ENCODE results near the gene CA10.

The CA10 gene

GRCh38 chr17:52128721-52129120 is 29.8 kb downstream of the CA10 start:
- no peak overlapping the region for H2BK120ac ChIP-seq (ENCODE audit: low read depth, low read length)
- no peaks in the 10 kb centered on the region for H3K27me3 ChIP-seq (ENCODE audit: control insufficient read depth in 3 of 3, insufficient read depth in 3 of 3, low read depth in 1 of 3, low read length in 3 of 3)
- H3K14ac ChIP-seq (ENCODE audit: low read length), result no peak overlapping the region
- H3K36me3 ChIP-seq (replicated peaks in 1 of 2; ENCODE audit: control insufficient read depth in 2 of 2, insufficient read depth in 2 of 2, low read length in 2 of 2), result no peaks in the 10 kb centered on the region
- DNase-seq (ENCODE audit: low spot score), result no peak
- no peak overlapping the region for H3K4me3 ChIP-seq (ENCODE audit: low read length in 2 of 2)
- H3K4me1 ChIP-seq (ENCODE audit: control insufficient read depth in 2 of 2, insufficient read depth in 1 of 2, low read depth in 1 of 2, low read length in 2 of 2), result no peaks in the 10 kb centered on the region
- no peak overlapping the region for H2AFZ ChIP-seq (ENCODE audit: low read length)
- H3K4ac ChIP-seq (ENCODE audit: low read length), result no peak overlapping the region
- H3K9me3 ChIP-seq (replicated peaks in 1 of 2; ENCODE audit: control insufficient read depth in 2 of 2, insufficient read depth in 1 of 2, low read depth in 1 of 2, low read length in 2 of 2), result no peaks in the 10 kb centered on the region
- H2BK15ac ChIP-seq (ENCODE audit: low read length), result no peak overlapping the region
- H3K23ac ChIP-seq (ENCODE audit: low read depth, low read length, poor library complexity), result no peak overlapping the region
- no CpG with 5 or more reads among the region's 2 CpGs for WGBS, 2 donors (ENCODE audit: extremely low coverage in 2 of 2, insufficient read length in 2 of 2, insufficient replicate concordance in 1 of 2)
- no peak overlapping the region for H4K8ac ChIP-seq (ENCODE audit: low read depth, low read length)
- H2AK5ac ChIP-seq (ENCODE audit: low read depth, low read length), result no peak overlapping the region
- H4K91ac ChIP-seq (ENCODE audit: low read depth, low read length, poor library complexity), result no peak overlapping the region
- no peaks in the 10 kb centered on the region for H3K79me1 ChIP-seq (ENCODE audit: low read depth, low read length)
- no peak overlapping the region for H2BK12ac ChIP-seq (ENCODE audit: low read length)
- H3K9ac ChIP-seq (ENCODE audit: low read depth, low read length, poor library complexity), result no peak overlapping the region
- H3K4me2 ChIP-seq (ENCODE audit: insufficient read depth, low read length, poor library complexity, severe bottlenecking), result no peak overlapping the region
- no peak overlapping the region for H3K18ac ChIP-seq (ENCODE audit: low read length)
- no peak overlapping the region for H2BK5ac ChIP-seq (ENCODE audit: low read length)
- H3K27ac ChIP-seq (replicated peaks; ENCODE audit: low read length), result no peak overlapping the region

GRCh38 chr17:52124993-52125392 is 33.5 kb downstream of the CA10 start:
- no peak overlapping the region for H3K27ac ChIP-seq (replicated peaks; ENCODE audit: low read length)
- no peak overlapping the region for H2BK15ac ChIP-seq (ENCODE audit: low read length)
- no peak overlapping the region for H2AFZ ChIP-seq (ENCODE audit: low read length)
- H3K36me3 ChIP-seq (replicated peaks in 1 of 2; ENCODE audit: control insufficient read depth in 2 of 2, insufficient read depth in 2 of 2, low read length in 2 of 2), result no peaks in the 10 kb centered on the region
- no peak overlapping the region for H3K9ac ChIP-seq (ENCODE audit: low read depth, low read length, poor library complexity)
- H3K18ac ChIP-seq (ENCODE audit: low read length), result no peak overlapping the region
- no peak overlapping the region for H2AK5ac ChIP-seq (ENCODE audit: low read depth, low read length)
- no peak overlapping the region for H3K23ac ChIP-seq (ENCODE audit: low read depth, low read length, poor library complexity)
- H2BK120ac ChIP-seq (ENCODE audit: low read depth, low read length), result no peak overlapping the region
- no peak overlapping the region for H4K91ac ChIP-seq (ENCODE audit: low read depth, low read length, poor library complexity)
- no peaks in the 10 kb centered on the region for H3K4me1 ChIP-seq (ENCODE audit: control insufficient read depth in 2 of 2, insufficient read depth in 1 of 2, low read depth in 1 of 2, low read length in 2 of 2)
- no peak overlapping the region for H2BK12ac ChIP-seq (ENCODE audit: low read length)
- no peak overlapping the region for H4K8ac ChIP-seq (ENCODE audit: low read depth, low read length)
- no peak for DNase-seq (ENCODE audit: low spot score)
- peaks cover 0 to 2% of the 10 kb centered on the region in 2 donors for H3K9me3 ChIP-seq (replicated peaks in 1 of 2; ENCODE audit: control insufficient read depth in 2 of 2, insufficient read depth in 1 of 2, low read depth in 1 of 2, low read length in 2 of 2)
- no peak overlapping the region for H3K4ac ChIP-seq (ENCODE audit: low read length)
- no peak overlapping the region for H3K4me2 ChIP-seq (ENCODE audit: insufficient read depth, low read length, poor library complexity, severe bottlenecking)
- WGBS, 2 donors (ENCODE audit: extremely low coverage in 2 of 2, insufficient read length in 2 of 2, insufficient replicate concordance in 1 of 2), result no CpG with 5 or more reads among the region's 7 CpGs
- H3K79me1 ChIP-seq (ENCODE audit: low read depth, low read length), result no peaks in the 10 kb centered on the region
- no peak overlapping the region for H2BK5ac ChIP-seq (ENCODE audit: low read length)
- no peak overlapping the region for H3K14ac ChIP-seq (ENCODE audit: low read length)
- no peaks in the 10 kb centered on the region for H3K27me3 ChIP-seq (ENCODE audit: control insufficient read depth in 3 of 3, insufficient read depth in 3 of 3, low read depth in 1 of 3, low read length in 3 of 3)
- H3K4me3 ChIP-seq (ENCODE audit: low read length in 2 of 2), result no peak overlapping the region

GRCh38 chr17:52124561-52124960 is 34.0 kb downstream of the CA10 start:
- no peaks in the 10 kb centered on the region for H3K79me1 ChIP-seq (ENCODE audit: low read depth, low read length)
- H3K4me3 ChIP-seq (ENCODE audit: low read length in 2 of 2), result no peak overlapping the region
- H2AK5ac ChIP-seq (ENCODE audit: low read depth, low read length), result no peak overlapping the region
- H3K4ac ChIP-seq (ENCODE audit: low read length), result no peak overlapping the region
- no peak overlapping the region for H2BK12ac ChIP-seq (ENCODE audit: low read length)
- no peak overlapping the region for H4K91ac ChIP-seq (ENCODE audit: low read depth, low read length, poor library complexity)
- no peak overlapping the region for H3K27ac ChIP-seq (replicated peaks; ENCODE audit: low read length)
- H3K4me2 ChIP-seq (ENCODE audit: insufficient read depth, low read length, poor library complexity, severe bottlenecking), result no peak overlapping the region
- H3K9ac ChIP-seq (ENCODE audit: low read depth, low read length, poor library complexity), result no peak overlapping the region
- H3K23ac ChIP-seq (ENCODE audit: low read depth, low read length, poor library complexity), result no peak overlapping the region
- H2BK5ac ChIP-seq (ENCODE audit: low read length), result no peak overlapping the region
- H2BK120ac ChIP-seq (ENCODE audit: low read depth, low read length), result no peak overlapping the region
- no peaks in the 10 kb centered on the region for H3K27me3 ChIP-seq (ENCODE audit: control insufficient read depth in 3 of 3, insufficient read depth in 3 of 3, low read depth in 1 of 3, low read length in 3 of 3)
- no peak for DNase-seq (ENCODE audit: low spot score)
- no peak overlapping the region for H3K14ac ChIP-seq (ENCODE audit: low read length)
- H2BK15ac ChIP-seq (ENCODE audit: low read length), result no peak overlapping the region
- H2AFZ ChIP-seq (ENCODE audit: low read length), result no peak overlapping the region
- no peaks in the 10 kb centered on the region for H3K36me3 ChIP-seq (replicated peaks in 1 of 2; ENCODE audit: control insufficient read depth in 2 of 2, insufficient read depth in 2 of 2, low read length in 2 of 2)
- H4K8ac ChIP-seq (ENCODE audit: low read depth, low read length), result no peak overlapping the region
- no peak overlapping the region for H3K18ac ChIP-seq (ENCODE audit: low read length)
- H3K9me3 ChIP-seq (replicated peaks in 1 of 2; ENCODE audit: control insufficient read depth in 2 of 2, insufficient read depth in 1 of 2, low read depth in 1 of 2, low read length in 2 of 2), result peaks cover 0 to 2% of the 10 kb centered on the region in 2 donors
- no peaks in the 10 kb centered on the region for H3K4me1 ChIP-seq (ENCODE audit: control insufficient read depth in 2 of 2, insufficient read depth in 1 of 2, low read depth in 1 of 2, low read length in 2 of 2)

DNA sequence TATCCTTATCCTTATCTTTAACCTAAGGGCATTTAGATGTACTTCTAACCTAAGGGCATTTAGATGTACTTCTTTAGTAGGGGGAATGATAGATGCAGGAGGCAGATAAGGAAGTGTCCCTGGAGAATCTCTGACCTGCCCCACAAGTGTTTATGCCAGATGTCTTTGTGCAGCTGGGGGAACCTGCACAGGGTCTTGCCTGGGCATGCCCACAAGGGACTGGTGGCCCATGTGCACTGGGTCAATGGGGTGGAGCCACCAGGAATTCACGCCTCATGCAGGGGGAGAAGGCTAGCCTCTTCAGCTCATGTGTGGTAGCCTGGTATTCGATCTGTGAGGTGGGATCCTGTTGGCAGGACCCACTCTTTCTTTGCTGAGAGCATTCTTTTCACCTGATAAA is 38.0 kb downstream of the CA10 start:
- Histone ChIP-seq H2BK15ac (ENCODE audit: low read length) (no peak overlapping the region), H2BK120ac (ENCODE audit: low read depth, low read length) (no peak overlapping the region), H2AK5ac (ENCODE audit: low read depth, low read length) (no peak overlapping the region), H2BK12ac (ENCODE audit: low read length) (no peak overlapping the region), H3K9me3 (replicated peaks in 1 of 2; ENCODE audit: control insufficient read depth in 2 of 2, insufficient read depth in 1 of 2, low read depth in 1 of 2, low read length in 2 of 2) (peaks cover 0 to 4% of the 10 kb centered on the region in 2 donors), H3K4me2 (ENCODE audit: insufficient read depth, low read length, poor library complexity, severe bottlenecking) (no peak overlapping the region), H3K14ac (ENCODE audit: low read length) (no peak overlapping the region), H3K27ac (replicated peaks; ENCODE audit: low read length) (no peak overlapping the region), H3K4ac (ENCODE audit: low read length) (no peak overlapping the region), H3K4me1 (ENCODE audit: control insufficient read depth in 2 of 2, insufficient read depth in 1 of 2, low read depth in 1 of 2, low read length in 2 of 2) (no peaks in the 10 kb centered on the region), H2AFZ (ENCODE audit: low read length) (no peak overlapping the region), H3K18ac (ENCODE audit: low read length) (no peak overlapping the region), H2BK5ac (ENCODE audit: low read length) (no peak overlapping the region), H4K8ac (ENCODE audit: low read depth, low read length) (no peak overlapping the region), H3K27me3 (ENCODE audit: control insufficient read depth in 3 of 3, insufficient read depth in 3 of 3, low read depth in 1 of 3, low read length in 3 of 3) (no peaks in the 10 kb centered on the region), H3K79me1 (ENCODE audit: low read depth, low read length) (no peaks in the 10 kb centered on the region), H4K91ac (ENCODE audit: low read depth, low read length, poor library complexity) (no peak overlapping the region), H3K36me3 (replicated peaks in 1 of 2; ENCODE audit: control insufficient read depth in 2 of 2, insufficient read depth in 2 of 2, low read length in 2 of 2) (no peaks in the 10 kb centered on the region), H3K9ac (ENCODE audit: low read depth, low read length, poor library complexity) (no peak overlapping the region), H3K23ac (ENCODE audit: low read depth, low read length, poor library complexity) (no peak overlapping the region), H3K4me3 (ENCODE audit: low read length in 2 of 2) (no peak overlapping the region)
- no CpG with 5 or more reads among the region's 2 CpGs for WGBS, 2 donors (ENCODE audit: extremely low coverage in 2 of 2, insufficient read length in 2 of 2, insufficient replicate concordance in 1 of 2)
- DNase-seq (ENCODE audit: low spot score), result no peak
